ENCODE data around the gene SPOCD1.

The SPOCD1 gene

GRCh38 chr1:31745096-31745945, 70.5 kb downstream of the SPOCD1 start:
- TF ChIP-seq, protein P1, sequence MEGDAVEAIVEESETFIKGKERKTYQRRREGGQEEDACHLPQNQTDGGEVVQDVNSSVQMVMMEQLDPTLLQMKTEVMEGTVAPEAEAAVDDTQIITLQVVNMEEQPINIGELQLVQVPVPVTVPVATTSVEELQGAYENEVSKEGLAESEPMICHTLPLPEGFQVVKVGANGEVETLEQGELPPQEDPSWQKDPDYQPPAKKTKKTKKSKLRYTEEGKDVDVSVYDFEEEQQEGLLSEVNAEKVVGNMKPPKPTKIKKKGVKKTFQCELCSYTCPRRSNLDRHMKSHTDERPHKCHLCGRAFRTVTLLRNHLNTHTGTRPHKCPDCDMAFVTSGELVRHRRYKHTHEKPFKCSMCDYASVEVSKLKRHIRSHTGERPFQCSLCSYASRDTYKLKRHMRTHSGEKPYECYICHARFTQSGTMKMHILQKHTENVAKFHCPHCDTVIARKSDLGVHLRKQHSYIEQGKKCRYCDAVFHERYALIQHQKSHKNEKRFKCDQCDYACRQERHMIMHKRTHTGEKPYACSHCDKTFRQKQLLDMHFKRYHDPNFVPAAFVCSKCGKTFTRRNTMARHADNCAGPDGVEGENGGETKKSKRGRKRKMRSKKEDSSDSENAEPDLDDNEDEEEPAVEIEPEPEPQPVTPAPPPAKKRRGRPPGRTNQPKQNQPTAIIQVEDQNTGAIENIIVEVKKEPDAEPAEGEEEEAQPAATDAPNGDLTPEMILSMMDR (IDR thresholded peaks at IDR 0.05): peak; percentile 88
- no peak for TF ChIP-seq ZFX (IDR thresholded peaks at IDR 0.05; ENCODE audit: borderline replicate concordance)
- H3K27ac ChIP-seq: no peak overlapping the region

DNA sequence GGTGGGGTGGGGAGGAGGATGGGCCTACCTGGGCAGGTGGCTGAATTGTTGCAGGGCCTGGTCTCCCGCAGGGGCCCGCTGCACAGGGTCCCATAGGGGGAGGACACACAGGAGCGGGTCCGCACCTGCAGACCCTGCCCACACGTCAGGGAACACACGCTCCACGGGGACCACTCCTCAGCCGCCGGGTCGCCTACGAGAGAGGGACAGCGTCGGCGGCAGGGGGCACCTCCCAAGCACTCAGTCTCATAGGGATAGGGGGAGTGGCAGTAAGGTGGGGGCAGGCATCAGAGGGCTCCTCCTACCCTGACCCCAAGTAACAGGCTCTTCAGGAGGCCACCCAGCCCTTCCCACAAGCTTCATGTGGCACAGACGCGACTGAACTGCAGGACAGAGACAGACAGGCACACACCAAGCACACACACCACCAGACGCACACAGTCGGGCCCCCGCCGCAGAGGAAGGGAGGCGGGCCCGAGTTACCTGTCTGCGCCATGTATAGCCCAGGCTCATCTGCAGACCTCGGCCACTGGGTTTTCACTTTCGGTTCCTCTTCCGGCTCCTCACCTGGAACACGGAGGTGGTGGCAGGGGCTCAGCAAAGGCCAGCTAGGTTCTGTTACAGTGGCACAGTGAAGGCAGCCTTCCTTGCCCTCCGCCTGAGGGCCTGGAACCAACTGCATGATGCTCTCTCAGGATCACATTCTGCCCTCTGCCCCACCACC, 71.5 kb downstream of the SPOCD1 start:
- H3K27ac ChIP-seq: no peak overlapping the region

GRCh38 chr1:31742462-31743212, 73.2 kb downstream of the SPOCD1 start:
- no peak overlapping the region for H3K27ac ChIP-seq
- TF ChIP-seq, protein P1 (IDR thresholded peaks at IDR 0.05): no peak
- TF ChIP-seq ZFX (IDR thresholded peaks at IDR 0.05; ENCODE audit: borderline replicate concordance): no peak

More for the DNA sequence above, 71.5 kb downstream of the SPOCD1 start:
- no peak for TF ChIP-seq ZFX (IDR thresholded peaks at IDR 0.05; ENCODE audit: borderline replicate concordance)
- TF ChIP-seq, protein P1 (IDR thresholded peaks at IDR 0.05): no peak
